ENCODE results near the gene TEAD4. TPM values are rescaled to one million over a fixed set of nuclear protein-coding genes. Genes with fewer than 3 reads are reported as not detected.
A peak's percentile ranks its signal among the peaks of the same experiment; 100 is the strongest.

Gene TEAD4
- total RNA-seq, 1 experiment from 2014 or later, result 43.6 TPM

DNA sequence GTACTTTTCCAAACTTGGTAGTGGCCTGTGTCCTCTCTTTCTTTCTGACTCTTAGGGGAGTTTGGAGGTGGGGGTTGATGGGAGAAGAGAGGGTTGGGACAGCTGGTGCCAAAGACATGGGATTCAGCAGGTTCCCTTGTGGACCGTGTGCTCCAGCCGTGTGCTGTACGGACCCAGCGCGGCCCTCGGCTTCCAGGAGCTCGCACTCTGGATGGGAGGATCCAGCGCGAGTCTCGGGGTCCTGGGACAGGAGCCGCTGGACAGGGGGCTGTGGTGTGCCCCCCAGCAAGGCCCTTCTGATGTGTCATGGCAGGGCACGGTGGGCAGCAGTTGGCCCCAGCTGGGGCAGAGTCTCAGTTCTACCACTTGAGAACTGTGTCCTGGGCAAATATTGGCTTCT lies 73.0 kb downstream of the TEAD4 start:
- DNase-seq (ENCODE audit: low read depth), result no peak

DNA sequence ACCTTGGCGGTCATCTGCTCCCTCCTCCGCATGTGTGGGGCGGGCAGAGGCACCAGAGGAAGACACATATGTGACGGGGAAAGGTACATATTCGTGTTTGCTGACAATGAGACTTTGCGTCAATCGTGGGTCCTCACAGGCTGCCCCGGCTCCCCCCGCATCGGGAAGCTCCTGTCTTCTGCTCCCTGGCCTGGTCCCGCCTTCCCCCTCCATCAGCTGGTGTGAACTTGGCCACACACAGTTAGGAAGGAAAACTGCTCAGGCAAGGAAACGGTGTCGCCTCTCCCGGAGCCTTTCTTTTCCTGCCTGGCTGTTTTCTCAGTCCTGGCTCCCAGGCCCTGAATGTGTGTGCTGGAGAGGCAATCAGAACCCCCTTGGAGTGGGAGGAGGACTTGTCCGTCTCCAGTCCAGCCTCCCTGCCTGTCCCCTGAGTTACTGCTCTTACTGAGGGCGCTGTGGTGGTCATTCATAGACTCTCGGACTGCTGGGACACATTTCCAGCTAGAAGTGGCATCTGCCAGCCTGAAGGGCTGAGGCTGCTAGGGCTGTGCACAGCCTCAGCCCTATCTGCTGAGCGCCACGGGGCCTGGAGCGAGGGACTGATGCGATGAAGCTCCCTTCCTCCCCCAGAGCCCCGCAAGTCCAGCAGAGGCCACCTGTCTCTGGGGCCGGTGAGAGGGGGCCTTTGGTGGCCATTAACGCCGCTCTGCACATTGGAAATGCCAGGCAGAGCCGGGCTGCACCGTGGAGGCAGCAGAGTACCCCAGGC lies 73.8 kb downstream of the TEAD4 start:
- DNase-seq (ENCODE audit: low read depth), result peak; percentile 28

DNA sequence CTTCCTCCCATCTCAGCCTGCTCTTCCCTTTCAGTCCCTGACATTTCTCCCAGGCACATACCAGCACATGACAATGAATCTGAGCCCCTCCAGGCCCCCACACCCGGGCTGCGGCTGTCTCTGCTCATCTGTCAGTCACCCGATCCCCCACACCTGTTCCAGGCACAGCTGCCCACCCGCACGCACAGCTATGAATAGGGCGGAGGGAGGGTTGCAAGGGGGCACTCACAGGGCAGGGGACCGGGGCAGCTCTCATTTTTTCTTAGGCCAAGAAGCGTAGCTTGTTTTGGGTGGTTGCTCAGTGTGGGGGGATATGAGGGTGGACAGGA lies 74.3 kb downstream of the TEAD4 start:
- peak; percentile 93 for DNase-seq (ENCODE audit: low read depth)

DNA sequence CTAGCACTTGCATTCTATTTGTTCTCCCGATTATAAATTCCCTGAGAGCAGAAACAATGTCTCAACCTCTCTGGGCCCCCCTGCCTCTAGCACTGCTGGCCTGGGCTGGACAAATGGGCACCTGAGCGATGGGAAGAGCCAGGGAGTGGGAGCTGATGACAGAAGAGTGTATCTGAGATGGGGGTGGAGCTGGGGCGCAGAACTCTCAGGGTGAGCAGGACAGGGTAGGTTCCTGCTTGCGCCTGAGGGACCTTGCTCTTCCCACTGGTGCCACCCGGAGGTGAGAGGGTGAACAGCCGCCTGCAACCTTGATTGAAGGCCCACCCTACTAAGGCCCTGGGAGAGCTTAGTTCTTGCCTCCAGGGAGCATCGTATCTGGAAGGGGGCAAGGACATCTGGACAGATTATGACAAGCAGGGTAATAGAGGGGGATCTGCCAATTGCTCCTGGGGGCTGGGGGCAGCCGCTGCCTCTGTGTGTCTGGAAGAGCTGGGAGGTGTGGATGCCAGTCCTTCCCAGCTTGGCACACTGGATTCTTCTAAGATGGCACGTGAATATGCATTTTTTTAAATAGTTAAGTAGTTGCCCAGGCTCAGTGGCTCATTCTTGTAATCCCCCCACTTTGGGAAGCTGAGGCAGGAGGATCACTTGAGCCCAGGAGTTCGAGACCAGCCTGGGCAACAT lies 75.0 kb downstream of the TEAD4 start:
- DNase-seq (ENCODE audit: low read depth), result peak; percentile 90

DNA sequence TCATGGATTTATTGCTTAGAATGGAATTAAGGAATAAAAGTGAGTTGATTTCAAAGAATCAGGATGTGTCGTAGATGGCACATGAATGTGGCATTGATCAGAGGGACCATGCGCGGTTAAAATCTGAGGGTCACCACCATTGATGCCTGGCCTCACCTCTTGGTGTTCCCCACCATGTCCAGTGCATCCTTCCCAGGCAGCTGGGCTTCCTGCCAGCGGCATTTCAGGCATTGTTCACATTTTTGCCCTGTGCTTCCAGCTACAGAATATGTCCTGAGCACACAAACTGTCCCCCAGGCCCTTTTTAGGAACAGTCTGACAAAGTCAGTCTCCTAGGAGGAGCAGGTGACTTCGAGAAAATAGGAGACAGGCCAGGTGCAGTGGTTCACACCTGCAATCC lies 76.0 kb downstream of the TEAD4 start:
- DNase-seq (ENCODE audit: low read depth), result no peak

DNA sequence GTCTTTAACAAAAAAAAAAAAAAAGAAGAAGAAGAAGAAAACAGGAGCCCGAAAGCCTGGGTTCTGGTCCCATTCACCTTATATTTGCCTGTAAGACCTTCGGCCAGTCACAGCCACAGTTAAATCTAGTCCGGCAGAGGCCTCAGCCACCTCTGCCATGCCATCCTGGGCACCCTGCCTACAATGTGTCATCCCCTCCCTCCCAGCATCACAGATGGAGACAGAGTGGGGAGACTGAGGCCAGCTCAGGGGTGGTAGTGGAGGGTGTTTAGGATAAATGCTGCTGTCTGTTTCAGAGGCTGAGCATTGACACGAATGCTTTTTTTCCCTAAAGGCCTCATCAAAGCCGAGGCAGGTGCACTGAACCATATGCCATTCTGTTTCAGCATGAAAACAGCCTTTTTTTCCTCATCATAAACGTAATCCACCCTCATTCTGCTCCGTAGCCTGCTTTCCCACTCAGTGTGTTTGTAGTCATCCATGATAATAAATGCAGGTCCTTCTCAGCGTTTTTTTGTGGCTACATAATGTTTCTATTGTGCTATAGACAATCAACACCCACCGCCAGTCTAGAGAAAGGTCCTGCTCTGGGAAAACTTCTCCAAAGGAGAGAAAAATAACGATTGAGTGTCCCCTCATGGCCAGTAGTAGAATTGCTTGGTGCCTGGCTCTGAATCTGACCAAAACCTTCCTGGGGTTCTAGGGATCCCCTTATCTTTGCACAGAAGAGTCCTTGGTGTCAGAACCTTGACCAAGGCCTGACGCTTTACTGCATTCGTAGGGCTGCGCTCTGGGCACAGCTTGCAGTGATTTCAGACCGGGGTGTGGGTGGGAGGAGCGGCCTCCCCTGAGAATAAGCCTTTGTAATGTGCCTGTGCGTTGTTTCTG lies 76.9 kb downstream of the TEAD4 start:
- peak; percentile 29 for DNase-seq (ENCODE audit: low read depth)

DNA sequence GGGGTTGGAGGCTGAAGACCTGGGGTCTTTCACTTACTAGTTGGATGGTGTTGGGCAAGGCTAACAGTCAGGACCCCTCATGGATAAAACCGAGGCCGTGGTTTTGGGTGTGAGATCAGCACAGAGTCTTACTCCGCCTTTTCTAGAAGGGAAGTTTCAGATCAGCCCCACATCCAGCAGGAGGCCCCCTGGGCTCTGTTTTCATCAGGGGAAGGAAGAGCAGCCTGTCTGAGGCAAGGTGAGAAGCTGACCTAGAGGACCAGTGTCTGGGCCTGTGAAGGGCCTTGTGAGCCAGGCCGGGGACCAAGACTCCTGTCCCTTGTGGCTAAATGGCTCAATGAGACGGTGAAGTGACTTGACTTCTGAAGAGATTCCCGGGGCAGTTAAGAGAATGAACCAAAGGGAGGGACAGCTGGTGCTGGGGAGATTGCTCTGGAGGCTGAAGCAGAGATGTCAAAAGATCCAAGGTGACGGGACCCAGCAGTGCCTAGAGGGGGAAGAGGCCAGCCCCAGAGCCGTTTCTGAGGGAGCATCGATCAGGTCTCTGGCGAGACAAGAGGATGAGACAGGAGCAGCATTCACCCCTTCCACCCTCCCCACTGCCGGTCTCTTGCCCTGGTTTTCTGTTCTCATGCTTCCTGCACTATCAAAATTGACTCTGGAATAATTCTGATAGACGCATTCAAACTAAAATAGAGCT lies 77.9 kb downstream of the TEAD4 start:
- DNase-seq (ENCODE audit: low read depth), result no peak

DNA sequence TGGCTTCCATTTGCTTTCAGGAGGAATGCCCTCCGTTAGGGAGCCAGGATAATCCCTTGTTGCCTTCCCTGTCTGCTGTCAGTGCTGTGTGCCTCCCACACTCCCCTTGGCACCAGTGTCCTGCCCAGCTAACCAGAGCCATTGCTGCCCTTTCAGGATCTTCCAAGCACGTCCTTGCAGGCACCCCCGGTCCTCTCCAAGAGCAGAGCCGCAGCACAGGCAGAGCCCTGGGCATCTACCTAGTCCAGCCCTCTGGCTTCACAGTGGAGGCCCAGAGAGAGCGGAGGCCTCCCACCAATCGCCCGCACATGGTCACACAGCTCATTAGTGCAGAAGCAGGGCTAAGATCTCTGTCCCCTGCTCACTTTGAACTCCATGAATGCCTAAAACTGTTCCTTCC lies 79.0 kb downstream of the TEAD4 start:
- no peak for DNase-seq (ENCODE audit: low read depth)

DNA sequence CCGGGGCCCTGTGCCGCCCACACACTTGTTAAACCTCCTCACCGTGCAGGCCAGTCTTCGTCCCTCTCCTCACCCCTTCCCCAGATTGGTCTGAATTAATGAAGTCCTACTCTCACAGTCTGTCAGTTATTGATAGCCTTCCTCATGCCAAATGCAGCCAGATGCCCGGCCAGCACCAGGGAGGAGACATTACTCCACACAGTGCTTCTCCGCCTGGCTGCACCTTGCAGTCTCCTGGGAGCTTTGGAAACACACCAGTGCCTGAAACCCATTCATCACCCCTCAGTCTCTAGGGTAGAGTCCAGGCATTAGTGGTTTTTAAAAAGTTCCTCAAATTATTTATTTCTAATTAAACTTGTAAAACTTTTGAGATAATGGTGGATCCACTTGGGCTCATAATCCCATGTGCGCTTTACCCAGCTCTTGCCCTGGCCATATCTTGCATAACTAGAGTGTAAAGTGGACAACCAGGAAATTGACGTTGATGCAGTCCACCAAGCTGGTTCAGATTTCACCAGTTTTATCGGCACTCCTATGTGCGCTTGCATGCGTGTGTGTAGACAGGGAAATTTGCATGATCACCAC lies 79.8 kb downstream of the TEAD4 start:
- no peak for DNase-seq (ENCODE audit: low read depth)

DNA sequence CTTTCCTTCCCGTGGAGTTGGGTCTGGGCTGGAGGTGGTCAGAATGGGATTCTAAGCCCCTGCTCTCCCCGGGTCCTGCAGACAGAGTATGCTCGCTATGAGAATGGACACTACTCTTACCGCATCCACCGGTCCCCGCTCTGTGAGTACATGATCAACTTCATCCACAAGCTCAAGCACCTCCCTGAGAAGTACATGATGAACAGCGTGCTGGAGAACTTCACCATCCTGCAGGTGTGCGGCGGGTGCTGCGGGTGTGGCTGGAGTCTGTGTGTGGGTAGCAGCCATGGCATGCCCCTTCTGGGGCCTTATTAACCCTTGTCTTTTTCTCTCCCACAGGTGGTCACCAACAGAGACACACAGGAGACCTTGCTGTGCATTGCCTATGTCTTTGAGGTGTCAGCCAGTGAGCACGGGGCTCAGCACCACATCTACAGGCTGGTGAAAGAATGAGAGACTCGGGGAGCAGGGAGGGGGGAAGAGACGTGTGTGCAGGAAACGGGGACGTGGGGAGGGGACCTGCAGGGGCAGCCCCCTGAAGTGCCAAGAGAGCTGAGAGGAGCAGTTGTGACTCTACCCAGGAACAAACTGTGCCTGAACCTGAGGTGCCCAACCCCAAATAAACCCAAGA lies 80.9 kb downstream of the TEAD4 start:
- no peak for DNase-seq (ENCODE audit: low read depth)

DNA sequence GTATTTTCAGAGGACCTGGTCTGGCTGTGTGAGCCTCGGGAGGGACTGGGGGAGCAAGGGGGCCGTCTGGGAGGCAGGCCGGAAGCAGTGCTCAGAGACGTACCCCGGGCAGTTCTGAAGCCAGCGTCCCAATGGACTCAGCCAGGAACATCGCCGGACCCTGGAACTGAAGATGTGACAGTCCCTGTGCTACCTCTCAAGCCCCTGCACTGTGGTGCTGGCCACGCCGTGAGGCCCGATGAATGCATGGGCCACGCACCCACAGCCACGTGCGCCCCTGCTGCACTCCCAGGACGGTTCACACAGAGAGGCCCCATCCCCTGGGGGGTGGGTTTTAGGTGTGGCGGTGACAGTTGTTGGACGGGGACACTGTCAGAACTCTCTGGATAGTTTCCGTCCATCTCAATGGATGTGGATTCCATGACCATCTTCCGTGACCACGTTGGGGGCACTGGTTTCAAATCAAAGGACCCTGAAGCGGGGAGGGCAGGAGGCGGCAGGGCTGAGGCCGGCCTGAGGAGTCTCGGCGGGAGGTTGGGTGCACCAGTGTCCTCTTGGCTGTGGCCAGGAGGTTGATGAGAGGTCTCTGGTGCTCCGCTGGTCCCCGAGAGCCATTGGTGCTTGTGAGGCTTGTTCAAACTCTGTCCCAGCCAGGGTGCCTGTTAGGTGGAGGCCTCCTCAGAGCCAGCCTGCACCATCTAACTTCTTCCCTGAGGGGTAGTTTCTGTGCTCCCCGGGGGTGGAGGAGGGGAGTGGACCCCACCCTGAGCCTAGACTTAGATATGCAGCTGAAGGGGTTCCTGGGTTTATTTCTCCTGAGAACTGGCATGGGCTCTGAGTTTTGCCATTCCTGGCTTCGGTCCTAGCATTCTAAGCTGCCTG lies 81.7 kb downstream of the TEAD4 start:
- no peak for DNase-seq (ENCODE audit: low read depth)

DNA sequence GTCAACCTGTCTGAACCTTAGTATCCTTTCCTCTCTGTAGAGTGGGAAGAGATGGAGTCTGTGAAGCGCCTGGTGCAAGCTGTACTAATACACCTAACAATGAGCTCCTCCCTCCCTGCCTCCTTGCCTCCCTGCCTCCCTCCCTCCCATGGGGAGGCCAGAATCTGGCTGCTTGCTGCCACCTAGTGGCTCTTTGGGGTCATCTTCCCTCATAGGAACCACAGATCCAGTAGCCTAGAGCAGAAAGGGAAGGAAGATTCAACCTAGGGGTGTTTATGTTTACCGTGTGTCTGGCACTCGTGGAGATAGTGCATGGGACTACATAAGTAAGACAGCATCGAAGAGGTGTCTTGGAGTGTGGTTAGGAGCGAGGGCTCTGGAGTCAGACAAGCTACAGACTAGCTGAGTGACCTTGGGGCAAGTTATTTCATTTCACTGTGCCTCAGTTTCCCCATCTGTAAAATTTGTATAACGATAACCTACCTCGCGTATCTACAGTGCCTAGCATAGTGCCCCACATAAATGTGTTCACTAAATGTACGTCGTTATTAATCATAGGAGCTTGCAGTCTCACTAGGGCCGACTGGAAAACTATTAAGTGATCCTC lies 82.5 kb downstream of the TEAD4 start:
- DNase-seq (ENCODE audit: low read depth), result peak; percentile 79

DNA sequence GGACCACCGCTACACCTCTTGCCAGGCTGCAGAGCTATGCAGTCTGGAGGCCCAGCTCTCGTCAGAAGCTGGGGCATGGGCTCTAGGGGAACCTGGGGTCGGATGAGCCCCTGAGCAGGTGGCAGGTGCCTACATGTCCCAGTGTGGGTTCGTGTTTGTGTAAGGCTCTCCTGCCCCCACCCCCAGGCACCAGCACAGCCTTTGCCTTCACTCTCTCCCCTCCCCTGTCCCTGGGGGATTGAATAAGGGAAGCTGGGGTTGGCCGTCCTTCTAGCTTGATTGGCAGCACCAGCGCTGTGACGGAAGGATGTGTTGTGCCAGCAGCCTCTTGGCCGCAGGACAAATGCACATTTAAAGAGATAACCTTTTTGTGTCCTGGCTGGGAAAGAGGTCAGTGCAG lies 83.2 kb downstream of the TEAD4 start:
- peak; percentile 32 for DNase-seq (ENCODE audit: low read depth)

DNA sequence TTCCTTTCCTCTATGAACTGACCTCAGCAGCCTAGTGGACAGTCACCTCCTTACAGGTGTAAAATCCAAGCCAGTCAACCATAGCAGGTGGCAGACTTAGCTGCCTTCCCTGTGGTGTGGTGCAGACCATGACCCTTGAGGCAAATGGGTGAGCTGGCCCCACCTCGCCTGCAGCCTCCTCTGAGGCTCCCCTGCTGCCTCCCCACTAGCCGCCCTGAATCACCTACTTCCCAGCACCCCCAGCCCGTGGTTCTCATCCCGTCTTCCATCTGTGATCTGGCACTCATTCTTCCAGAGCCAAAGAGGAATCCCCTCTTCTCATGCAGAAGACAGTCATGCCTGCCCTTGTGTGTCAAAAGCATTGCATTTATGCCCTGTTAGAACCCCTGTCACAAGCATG lies 83.6 kb downstream of the TEAD4 start:
- DNase-seq (ENCODE audit: low read depth), result no peak

DNA sequence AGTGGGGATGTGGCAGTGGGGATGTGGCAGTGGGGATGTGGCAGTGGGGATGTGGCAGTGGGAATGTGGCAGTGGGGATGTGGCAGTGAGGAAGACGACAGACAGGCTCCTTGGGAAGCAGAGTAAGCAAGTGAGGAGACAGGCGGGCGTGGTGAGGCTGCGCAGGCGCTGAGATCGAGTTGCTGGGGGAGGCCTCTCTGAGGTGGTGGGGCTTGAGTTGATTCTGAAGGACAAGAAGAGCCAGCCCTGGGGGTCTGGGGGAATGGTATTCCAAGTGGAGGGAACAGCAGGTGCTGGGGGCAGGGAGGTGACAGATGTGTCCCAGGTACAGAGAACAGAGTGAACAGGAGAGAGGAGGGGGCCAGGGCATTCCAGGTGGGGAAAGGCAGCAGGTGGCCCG lies 84.2 kb downstream of the TEAD4 start:
- no peak for DNase-seq (ENCODE audit: low read depth)

DNA sequence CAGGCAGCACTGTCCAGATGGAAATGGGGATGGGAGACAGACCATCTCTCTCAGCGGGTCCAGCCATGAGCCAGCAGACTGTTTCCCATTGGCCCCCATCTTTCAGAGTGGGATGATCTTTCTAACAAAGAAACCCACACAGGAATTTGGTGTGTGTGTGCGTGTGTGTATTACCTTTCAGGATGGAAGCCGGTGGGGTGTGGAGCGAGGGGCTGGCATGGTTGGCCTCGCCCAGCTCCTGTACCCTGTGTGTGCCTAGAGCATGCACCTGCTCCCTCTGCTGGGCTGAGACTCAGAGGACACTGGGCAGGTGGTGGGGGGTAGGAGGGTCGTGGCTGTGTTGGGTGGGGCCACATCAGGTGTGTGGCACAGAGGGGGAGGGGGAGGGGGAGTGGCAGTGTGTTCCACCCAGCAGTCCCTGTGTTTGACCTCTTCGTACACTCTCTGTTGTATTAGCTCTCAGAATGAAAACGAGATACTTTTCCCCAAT lies 85.0 kb downstream of the TEAD4 start:
- no peak for DNase-seq (ENCODE audit: low read depth)

DNA sequence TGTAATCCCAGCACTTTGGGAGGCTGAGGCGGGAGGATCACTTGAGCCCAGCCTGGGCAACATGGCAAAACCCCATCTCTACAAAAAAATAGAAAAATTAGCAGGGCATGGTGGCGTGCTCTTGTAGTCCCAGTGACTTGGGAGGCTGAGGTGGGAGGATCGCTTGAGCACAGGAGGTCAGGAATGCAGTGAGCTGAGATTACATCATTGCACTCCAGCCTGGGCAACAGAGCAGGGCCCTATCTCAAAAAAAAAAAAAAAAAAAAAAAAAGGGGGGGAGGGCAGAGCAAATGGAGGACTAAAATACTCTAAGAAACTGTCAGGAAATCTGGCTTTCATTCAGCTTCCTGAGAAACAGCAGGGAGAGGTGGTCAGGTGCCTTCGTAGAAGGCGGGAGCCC lies 86.3 kb downstream of the TEAD4 start:
- DNase-seq (ENCODE audit: low read depth), result no peak

DNA sequence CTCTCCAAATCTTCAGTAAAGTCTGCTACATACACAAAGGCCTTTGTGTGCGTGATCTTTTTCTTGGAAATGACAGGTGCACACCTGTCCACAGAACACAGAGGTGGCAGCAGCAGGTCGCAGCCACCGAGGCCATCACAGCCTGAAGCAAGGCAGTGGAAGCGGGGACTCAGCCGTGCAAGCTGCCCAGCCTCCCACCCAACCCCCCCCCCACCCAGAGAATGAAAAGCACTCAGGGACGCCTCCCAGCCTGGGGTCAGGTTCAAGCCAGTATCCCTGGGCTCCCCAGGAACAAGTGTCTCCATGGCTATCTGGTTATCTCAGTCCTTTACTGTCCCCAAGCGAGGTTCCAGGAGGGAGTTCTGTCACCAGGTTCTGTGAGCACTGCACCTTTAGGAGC lies 86.8 kb downstream of the TEAD4 start:
- DNase-seq (ENCODE audit: low read depth), result no peak

DNA sequence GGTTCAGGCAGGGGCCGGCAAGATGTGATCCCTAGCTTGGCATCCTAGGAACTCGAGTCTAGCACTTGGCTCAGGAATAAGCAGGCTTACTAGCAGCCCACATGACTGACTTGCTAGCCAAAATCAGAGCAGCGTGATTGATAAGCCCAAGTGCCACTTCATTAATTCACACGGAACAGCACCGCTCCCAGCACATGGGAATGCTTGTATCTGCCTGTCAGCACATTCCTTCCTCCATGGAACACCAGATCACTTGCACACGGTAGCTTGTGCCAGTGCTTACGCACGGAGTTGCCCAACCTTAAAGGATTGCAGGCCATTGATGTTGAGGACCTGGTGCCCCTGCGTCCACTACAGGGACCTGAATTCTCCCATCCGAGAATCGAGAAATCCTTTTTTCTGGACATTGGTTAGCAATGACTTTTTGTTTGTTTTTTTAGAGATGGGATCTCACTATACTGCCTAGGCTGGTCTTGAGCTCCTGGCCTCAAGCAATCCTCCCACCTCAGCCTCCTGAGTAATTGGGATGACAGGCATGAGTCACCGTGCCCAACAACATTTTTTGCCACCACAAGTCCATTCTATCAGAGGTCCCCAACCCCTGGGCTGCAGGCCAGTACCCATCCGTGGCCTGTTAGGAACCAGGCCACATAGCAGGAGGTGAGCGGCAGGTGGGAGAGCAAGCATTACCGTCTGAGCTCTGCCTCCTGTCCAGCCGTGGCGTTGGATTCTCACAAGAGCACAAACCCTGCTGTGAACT lies 87.4 kb downstream of the TEAD4 start:
- peak; percentile 23 for DNase-seq (ENCODE audit: low read depth)
